A549 (cell line): Measurements from ENCODE around the gene TNKS2.

Source experiments
- CEBPB ChIP-seq, 2 experiments: fragments of >200 bp in 1 of 2; sonication (Bioruptor Twin) in 1 of 2; formaldehyde crosslinking in 1 of 2; IDR thresholded peaks; 2 replicates each; pipeline ENCODE4 v1.6.1; 2012 to 2016
- CHD4 ChIP-seq: fragments of 200-600 bp; sonication (generic); IDR thresholded peaks from 2 replicates; pipeline ENCODE4 v1.6.1; 2016; ENCODE audit warnings: antibody characterized with exemption, mild to moderate bottlenecking, borderline replicate concordance
- CTCF ChIP-seq: fragments of >200 bp; sonication (Bioruptor Twin); formaldehyde crosslinking; IDR thresholded peaks from 3 replicates; pipeline ENCODE4 v1.5.1; 2016
- ESRRA ChIP-seq: fragments of 150-350 bp; IDR thresholded peaks from 2 replicates; pipeline ENCODE4 v1.6.1; 2014; ENCODE audit warnings: mild to moderate bottlenecking, low read length, borderline replicate concordance
- FOSL2 ChIP-seq, 2 experiments: fragments of 450-650 bp in 1 of 2; fragments of >200 bp in 1 of 2; sonication (Bioruptor Twin) in 1 of 2; formaldehyde crosslinking; IDR thresholded peaks; 2 replicates each; pipeline versions ENCODE4 v1.5.0 to v1.6.1; 2016 to 2020; ENCODE audit warnings: mild to moderate bottlenecking in 1 of 2, moderate library complexity in 1 of 2
- HOXA7 ChIP-seq: fragments of 250-450 bp; sonication (Bioruptor Pico); IDR thresholded peaks from 2 replicates; pipeline ENCODE4 v1.5.0; 2020; ENCODE audit warnings: mild to moderate bottlenecking, moderate library complexity
- JUN ChIP-seq, 2 experiments: fragments of >200 bp; sonication (Bioruptor Twin); formaldehyde crosslinking; IDR thresholded peaks; 2 replicates in 1 of 2; 3 replicates in 1 of 2; pipeline ENCODE4 v1.6.1; 2016 to 2017
- RAD21 ChIP-seq, 2 experiments: fragments of >200 bp in 1 of 2; sonication (Bioruptor Twin) in 1 of 2; formaldehyde crosslinking in 1 of 2; IDR thresholded peaks in 1 of 2; conservative IDR thresholded peaks in 1 of 2; 2 replicates in 1 of 2; 3 replicates in 1 of 2; pipeline ENCODE4 v1.6.1; 2012 to 2018; ENCODE audit warnings: inconsistent platforms in 1 of 2
- RNF2 ChIP-seq: fragments of 200-600 bp; sonication (generic); IDR thresholded peaks from 2 replicates; pipeline ENCODE4 v1.6.1; 2016; ENCODE audit warnings: low read depth, mild to moderate bottlenecking, antibody characterized with exemption, moderate library complexity, borderline replicate concordance
- ZC3H11A ChIP-seq: fragments of 450-650 bp; IDR thresholded peaks from 2 replicates; pipeline ENCODE4 v1.6.1; 2014; ENCODE audit warnings: antibody characterized with exemption, mild to moderate bottlenecking

GRCh38 chr10:91843083-91843482 lies 44.9 kb downstream of the TNKS2 start:
- TF ChIP-seq RNF2: no peak
- no peak for TF ChIP-seq CHD4
- no peak for TF ChIP-seq CTCF
- no peak for TF ChIP-seq ESRRA
- TF ChIP-seq ZC3H11A: no peak
- TF ChIP-seq CEBPB (IDR thresholded peaks at IDR 0.05): no peak
- no peak for TF ChIP-seq FOSL2 (IDR thresholded peaks at IDR 0.05)
- no peak for TF ChIP-seq FOSL2 (CRISPR knock-in tag; IDR thresholded peaks at IDR 0.05)
- no peak for TF ChIP-seq HOXA7 (CRISPR knock-in tag)
- no peak for TF ChIP-seq RAD21 (conservative IDR thresholded peaks at IDR 0.05 in 1 of 2, IDR thresholded peaks at IDR 0.05 in 1 of 2)
- TF ChIP-seq JUN (IDR thresholded peaks at IDR 0.05): no peak
